Keratinocyte (primary cell): ENCODE data around the gene ZIC5.

Experiments used
- CTCF ChIP-seq, 3 experiments: IDR thresholded peaks in 1 of 3; conservative IDR thresholded peaks in 1 of 3; optimal IDR thresholded peaks in 1 of 3; 2 replicates in 2 of 3; 3 replicates in 1 of 3; pipeline versions ENCODE3 to v1.5.1; 2011; ENCODE audit warnings: low read length in 3 of 3, mild to moderate bottlenecking in 3 of 3, moderate library complexity in 2 of 3, control low read depth in 1 of 3, inconsistent platforms in 1 of 3; ENCODE audit not compliant: insufficient read depth in 2 of 3; ENCODE audit errors: extremely low read depth in 1 of 3
- EZH2 ChIP-seq: IDR thresholded peaks from one replicate; pipeline ENCODE4 v1.6.1; 2012; ENCODE audit warnings: inconsistent platforms, mild to moderate bottlenecking, low read length, moderate library complexity

- TF ChIP-seq CTCF (optimal IDR thresholded peaks at IDR 0.05 in 1 of 3, IDR thresholded peaks at IDR 0.05 in 1 of 3, conservative IDR thresholded peaks at IDR 0.05 in 1 of 3; ENCODE audit: extremely low read depth in 1 of 3, insufficient read depth in 2 of 3, low read length in 3 of 3) (no peak), EZH2 (no peak)
These were observed 23.9 kb downstream of the ZIC5 start for GRCh38 chr13:99947666-99948065.
